Endothelial cell of umbilical vein (primary cell): ENCODE results near the gene LGR4.

ENCODE experiments used
- CTCF ChIP-seq, 2 donors: IDR thresholded peaks; 1 replicate in 1 of 2; 2 replicates in 1 of 2; pipeline ENCODE4 v1.5.1; 2011; ENCODE audit warnings: low read length in 2 of 2, mild to moderate bottlenecking in 2 of 2, moderate library complexity in 2 of 2, control low read depth in 1 of 2, inconsistent platforms in 1 of 2, low read depth in 1 of 2; ENCODE audit not compliant: insufficient read depth in 1 of 2; ENCODE audit errors: extremely low read depth in 1 of 2
- EZH2 ChIP-seq: IDR thresholded peaks from 2 replicates; pipeline ENCODE4 v1.6.1; 2012; ENCODE audit warnings: borderline replicate concordance, low read depth, mild to moderate bottlenecking, moderate library complexity, low read length, inconsistent platforms; ENCODE audit not compliant: severe bottlenecking
- FOS ChIP-seq: IDR thresholded peaks from 2 replicates; pipeline ENCODE4 v1.6.1; 2011; ENCODE audit warnings: mild to moderate bottlenecking, low read length, moderate library complexity, borderline replicate concordance; ENCODE audit not compliant: insufficient read depth
- JUN ChIP-seq: IDR thresholded peaks from 2 replicates; pipeline ENCODE4 v1.6.1; 2011; ENCODE audit warnings: borderline replicate concordance, low read depth; ENCODE audit not compliant: insufficient read length, insufficient read depth
- MAX ChIP-seq: IDR thresholded peaks from 2 replicates; pipeline ENCODE4 v1.6.1; 2011; ENCODE audit not compliant: insufficient read depth, insufficient read length
- POLR2A ChIP-seq: IDR thresholded peaks from 2 replicates; pipeline ENCODE4 v1.6.1; 2012; ENCODE audit warnings: low read depth, mild to moderate bottlenecking, control low read depth, low read length
- POLR2AphosphoS5 ChIP-seq: IDR thresholded peaks from 2 replicates; pipeline ENCODE4 v1.6.1; 2012; ENCODE audit warnings: low read depth, mild to moderate bottlenecking, control low read depth, low read length, moderate library complexity; ENCODE audit not compliant: insufficient read depth

GRCh38 chr11:27408246-27408800 is 64.3 kb downstream of the LGR4 start:
- TF ChIP-seq POLR2A = no peak
- no peak for TF ChIP-seq CTCF (IDR thresholded peaks at IDR 0.05; ENCODE audit: extremely low read depth in 1 of 2, insufficient read depth in 1 of 2, low read depth in 1 of 2, low read length in 2 of 2)
- no peak for TF ChIP-seq POLR2AphosphoS5
- no peak for TF ChIP-seq JUN
- no peak for TF ChIP-seq MAX
- TF ChIP-seq EZH2 = no peak
- TF ChIP-seq FOS = no peak
